Endodermal cell (in vitro differentiated cells): ENCODE data around the gene LPP. TPM values are rescaled to one million over a fixed set of nuclear protein-coding genes. Genes with fewer than 3 reads are reported as not detected.

Source experiments
- DNase-seq: peaks from one replicate; pipeline ENCODE4 v3.0.0-alpha.2; 2017
- H3K27ac ChIP-seq: 2 replicates; pipeline ENCODE4 v1.5.1; 2013; ENCODE audit warnings: mild to moderate bottlenecking, low read depth, low read length, moderate library complexity
- H3K27me3 ChIP-seq: 2 replicates; pipeline ENCODE4 v1.6.1; 2013; ENCODE audit warnings: mild to moderate bottlenecking, low read length, moderate library complexity; ENCODE audit not compliant: insufficient read depth, control insufficient read depth, poor library complexity, severe bottlenecking
- H3K36me3 ChIP-seq: 2 replicates; pipeline ENCODE4 v1.7.0; 2013; ENCODE audit warnings: mild to moderate bottlenecking, low read length, moderate library complexity; ENCODE audit not compliant: control insufficient read depth, insufficient read depth
- H3K4me1 ChIP-seq: one replicate; pipeline ENCODE4 v1.7.0; 2013; ENCODE audit warnings: low read length; ENCODE audit not compliant: control insufficient read depth, insufficient read depth
- H3K4me3 ChIP-seq: 2 replicates; pipeline ENCODE4 v1.5.1; 2013; ENCODE audit warnings: mild to moderate bottlenecking, low read length, moderate library complexity
- H3K9ac ChIP-seq: 2 replicates; pipeline ENCODE4 v1.6.1; 2013; ENCODE audit warnings: mild to moderate bottlenecking, low read length, moderate library complexity; ENCODE audit not compliant: poor library complexity, severe bottlenecking; ENCODE audit errors: extremely low read depth
- H3K9me3 ChIP-seq: 2 replicates; pipeline ENCODE4 v1.6.1; 2013; ENCODE audit warnings: mild to moderate bottlenecking, low read length, moderate library complexity; ENCODE audit not compliant: control insufficient read depth
- H3K27ac Mint-ChIP-seq: 2 replicates; pipeline ENCODE4 v1.8.0; 2020; ENCODE audit warnings: mixed read lengths
- H3K27me3 Mint-ChIP-seq: 2 replicates; pipeline ENCODE4 v1.8.0; 2021; ENCODE audit warnings: mild to moderate bottlenecking, mixed read lengths; ENCODE audit not compliant: insufficient read depth
- H3K36me3 Mint-ChIP-seq: 2 replicates; pipeline ENCODE4 v1.8.0; 2020; ENCODE audit warnings: low read depth, mixed read lengths
- H3K4me1 Mint-ChIP-seq: 2 replicates; pipeline ENCODE4 v1.8.0; 2020; ENCODE audit warnings: mixed read lengths
- H3K4me3 Mint-ChIP-seq: 2 replicates; pipeline ENCODE4 v1.8.0; 2020; ENCODE audit warnings: mild to moderate bottlenecking, moderate library complexity, mixed read lengths
- H3K9me3 Mint-ChIP-seq: 2 replicates; pipeline ENCODE4 v1.8.0; 2020; ENCODE audit warnings: mild to moderate bottlenecking, mixed read lengths
- WGBS, 2 experiments: methylation state at CpG; one replicate each; pipeline versions ENCODE4 v1.1.5 to v1.1.7; 2013; ENCODE audit warnings: missing lambda C conversion rate in 2 of 2, mixed read lengths in 1 of 2; ENCODE audit not compliant: insufficient coverage in 1 of 2, insufficient read length in 1 of 2; 5-methylcytosine and 5-hydroxymethylcytosine counted together
- total RNA-seq, 2 donors: library from RNA; stranded (reverse); fragmentation: NEBNext Ultra II Directional in 1 of 2; extraction: Animal tissue kit (Norgen Biotek cat#: 25700) in 1 of 2; gene quantifications; 2 replicates in 1 of 2; 3 replicates in 1 of 2; pipeline ENCODE4 v1.2.1, GENCODE V29; 2021
- TF ChIP-seq, protein P1 (sequence below): fragments of 200-600 bp; sonication (generic); conservative IDR thresholded peaks from 2 replicates; pipeline ENCODE4 v1.5.0; 2021; ENCODE audit warnings: antibody characterized with exemption, mild to moderate bottlenecking

LPP gene
- total RNA-seq, 2 donors from 2014 or later = 78.0 to 105 TPM

DNA sequence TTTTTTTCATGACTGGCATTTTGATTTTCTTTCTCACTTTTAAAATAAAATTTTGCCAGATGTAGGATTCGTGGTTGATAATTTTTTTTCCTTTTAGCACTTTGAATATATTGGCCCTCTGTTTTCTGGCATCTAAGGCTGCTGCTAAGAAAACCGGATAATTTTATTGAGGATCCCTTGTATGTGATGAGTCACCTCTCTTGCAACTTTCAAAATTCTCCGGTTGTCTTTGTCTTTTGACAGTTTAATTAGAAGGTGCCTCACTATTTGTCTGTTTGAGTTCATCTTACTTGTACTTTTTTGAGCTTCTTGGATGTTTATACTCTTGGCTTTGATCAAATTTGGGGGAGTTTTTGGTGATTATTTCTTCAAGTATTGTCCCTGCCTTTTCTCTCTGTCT is 349.7 kb downstream of the LPP start:
- Histone ChIP-seq H3K27me3 (no peaks in the 10 kb centered on the region), H3K36me3 (peaks cover 22% of the 10 kb centered on the region), H3K9ac (no peak overlapping the region), H3K4me3 (no peak overlapping the region), H3K4me1 (no peaks in the 10 kb centered on the region), H3K9me3 (peaks cover 10% of the 10 kb centered on the region), H3K27ac (no peak overlapping the region)
- no peak for DNase-seq
- Mint-ChIP-seq H3K27ac (no peak overlapping the region), H3K4me1 (no peaks in the 10 kb centered on the region), H3K4me3 (no peak overlapping the region), H3K27me3 (no peaks in the 10 kb centered on the region), H3K9me3 (peaks cover 18% of the 10 kb centered on the region), H3K36me3 (peaks cover 9% of the 10 kb centered on the region)
- TF ChIP-seq, protein P1, sequence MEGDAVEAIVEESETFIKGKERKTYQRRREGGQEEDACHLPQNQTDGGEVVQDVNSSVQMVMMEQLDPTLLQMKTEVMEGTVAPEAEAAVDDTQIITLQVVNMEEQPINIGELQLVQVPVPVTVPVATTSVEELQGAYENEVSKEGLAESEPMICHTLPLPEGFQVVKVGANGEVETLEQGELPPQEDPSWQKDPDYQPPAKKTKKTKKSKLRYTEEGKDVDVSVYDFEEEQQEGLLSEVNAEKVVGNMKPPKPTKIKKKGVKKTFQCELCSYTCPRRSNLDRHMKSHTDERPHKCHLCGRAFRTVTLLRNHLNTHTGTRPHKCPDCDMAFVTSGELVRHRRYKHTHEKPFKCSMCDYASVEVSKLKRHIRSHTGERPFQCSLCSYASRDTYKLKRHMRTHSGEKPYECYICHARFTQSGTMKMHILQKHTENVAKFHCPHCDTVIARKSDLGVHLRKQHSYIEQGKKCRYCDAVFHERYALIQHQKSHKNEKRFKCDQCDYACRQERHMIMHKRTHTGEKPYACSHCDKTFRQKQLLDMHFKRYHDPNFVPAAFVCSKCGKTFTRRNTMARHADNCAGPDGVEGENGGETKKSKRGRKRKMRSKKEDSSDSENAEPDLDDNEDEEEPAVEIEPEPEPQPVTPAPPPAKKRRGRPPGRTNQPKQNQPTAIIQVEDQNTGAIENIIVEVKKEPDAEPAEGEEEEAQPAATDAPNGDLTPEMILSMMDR = no peak
- 0 to 63% methylated on average over 1 to 3 of the region's 3 CpGs for WGBS, 2 experiments

DNA sequence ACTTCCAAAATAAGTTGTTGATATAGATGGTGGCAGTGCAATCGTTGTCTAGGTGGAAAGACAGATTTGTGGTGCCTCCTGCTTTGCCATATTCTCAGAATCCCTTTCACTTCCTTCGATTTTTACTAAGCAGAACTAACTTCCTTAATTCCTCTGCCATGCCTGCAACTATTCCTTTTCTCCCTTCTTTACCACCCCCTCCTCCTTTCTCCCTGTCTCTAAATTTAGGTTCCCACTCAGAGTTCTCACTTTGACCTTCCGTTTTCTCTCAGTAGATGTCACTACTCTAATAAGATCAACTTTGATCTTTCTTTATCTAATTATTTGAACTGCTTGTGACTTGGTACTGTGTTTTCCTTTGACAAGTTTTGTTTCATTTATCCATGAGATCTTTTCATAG is 351.2 kb downstream of the LPP start:
- H3K27ac Mint-ChIP-seq = no peak overlapping the region
- TF ChIP-seq, protein P1 = no peak
- peaks cover 18% of the 10 kb centered on the region for H3K9me3 Mint-ChIP-seq
- peaks cover 26% of the 10 kb centered on the region for H3K36me3 ChIP-seq
- H3K27me3 Mint-ChIP-seq = no peaks in the 10 kb centered on the region
- H3K9me3 ChIP-seq = peaks cover 10% of the 10 kb centered on the region
- no peak overlapping the region for H3K4me3 Mint-ChIP-seq
- H3K27me3 ChIP-seq = no peaks in the 10 kb centered on the region
- no peak for DNase-seq
- H3K36me3 Mint-ChIP-seq = peaks cover 9% of the 10 kb centered on the region
- no peaks in the 10 kb centered on the region for H3K4me1 ChIP-seq
- no peak overlapping the region for H3K4me3 ChIP-seq
- 56% methylated on average over 3 of the region's 3 CpGs; no CpG with 5 or more reads in 1 of the 2 experiments for WGBS, 2 experiments
- H3K4me1 Mint-ChIP-seq = no peaks in the 10 kb centered on the region
- H3K9ac ChIP-seq = no peak overlapping the region
- H3K27ac ChIP-seq = no peak overlapping the region

DNA sequence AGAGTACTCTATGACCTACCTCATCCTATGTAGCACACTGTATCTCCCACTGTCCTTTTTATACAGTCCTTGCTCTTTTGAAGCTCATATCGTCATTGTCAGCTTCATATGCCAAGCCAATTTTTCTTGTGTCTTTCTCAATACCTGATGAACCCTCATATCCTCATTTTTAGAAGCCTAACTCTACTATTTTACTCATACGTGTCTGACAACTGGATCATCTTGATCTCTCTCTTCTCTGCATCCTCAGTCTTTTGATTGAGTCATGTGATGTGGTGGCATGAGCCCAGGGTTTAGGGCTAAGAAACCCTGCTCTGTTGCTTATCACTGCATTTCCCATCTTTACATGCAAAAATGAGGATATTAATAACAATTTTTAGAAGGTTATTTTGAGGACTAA is 352.0 kb downstream of the LPP start:
- no peak for DNase-seq
- Histone ChIP-seq H3K36me3 (peaks cover 26% of the 10 kb centered on the region), H3K9ac (no peak overlapping the region), H3K4me1 (no peaks in the 10 kb centered on the region), H3K27me3 (no peaks in the 10 kb centered on the region), H3K27ac (no peak overlapping the region), H3K4me3 (no peak overlapping the region), H3K9me3 (peaks cover 9% of the 10 kb centered on the region)
- Mint-ChIP-seq H3K4me1 (no peaks in the 10 kb centered on the region), H3K4me3 (no peak overlapping the region), H3K36me3 (peaks cover 9% of the 10 kb centered on the region), H3K27ac (no peak overlapping the region), H3K9me3 (peaks cover 18% of the 10 kb centered on the region), H3K27me3 (no peaks in the 10 kb centered on the region)
- TF ChIP-seq, protein P1 = no peak
- 85 to 95% methylated on average over 2 of the region's 2 CpGs for WGBS, 2 experiments
